Stimulated activated naive B cell treated with anti-CD40 and anti-IgM and Interleukin-4, amounts not matched to agents 10 μg/mL and 1 μg/mL and 100 μg/mL, for 72 hours (primary cell): Measurements from ENCODE around the gene HSD17B11.
"Not testable (repeated sequence)": the region's sequence is repeated elsewhere in the genome, so short reads cannot be mapped to it uniquely, and the experiment has no call there.

Experiments used
- ATAC-seq, 2 donors: fragments of 150-1000 bp; cut with Tn5 transposase; replicated peaks; 2 replicates each; pipeline ENCODE4 v1.10.0; 2021; ENCODE audit warnings: moderate library complexity in 1 of 2
- DNase-seq: peaks from one replicate; pipeline ENCODE4 v3.0.0; 2021
- H3K27ac Mint-ChIP-seq: one replicate; pipeline ENCODE4 v1.8.0; 2022; ENCODE audit warnings: mild to moderate bottlenecking, mixed read lengths
- H3K27me3 Mint-ChIP-seq, 2 donors: one replicate each; pipeline ENCODE4 v1.8.0; 2022; ENCODE audit warnings: mixed read lengths in 2 of 2
- H3K36me3 Mint-ChIP-seq, 2 donors: one replicate each; pipeline ENCODE4 v1.8.0; 2022; ENCODE audit warnings: mixed read lengths in 2 of 2, mild to moderate bottlenecking in 1 of 2
- H3K4me1 Mint-ChIP-seq, 2 donors: one replicate each; pipeline ENCODE4 v1.8.0; 2022; ENCODE audit warnings: mixed read lengths in 2 of 2, mild to moderate bottlenecking in 1 of 2
- H3K4me3 Mint-ChIP-seq, 2 donors: one replicate each; pipeline ENCODE4 v1.8.0; 2022; ENCODE audit warnings: mild to moderate bottlenecking in 2 of 2, mixed read lengths in 2 of 2, moderate library complexity in 1 of 2
- H3K9me3 Mint-ChIP-seq, 2 donors: one replicate each; pipeline ENCODE4 v1.8.0; 2022; ENCODE audit warnings: mixed read lengths in 2 of 2, mild to moderate bottlenecking in 1 of 2

HSD17B11 gene

GRCh38 chr4:87390891-87391575 is at the start of gene HSD17B11:
TSS of gene HSD17B11 (minus strand) at chr4:87391188. CDS start at chr4:87391070, 118 bp downstream.
- H3K36me3 Mint-ChIP-seq = peaks cover 10 to 21% of the 10 kb centered on the region in 2 donors
- H3K27ac Mint-ChIP-seq = peak within 1 kb of the TSS; percentile 93
- DNase-seq (peak; percentile 85), ATAC-seq (peak; percentile 99)
- peaks cover 3 to 7% of the 10 kb centered on the region in 2 donors for H3K9me3 Mint-ChIP-seq
- peak within 1 kb of the TSS; percentile 91 to 94 for H3K4me3 Mint-ChIP-seq
- peaks cover 22 to 36% of the 10 kb centered on the region in 2 donors for H3K4me1 Mint-ChIP-seq
- no peaks in the 10 kb centered on the region for H3K27me3 Mint-ChIP-seq

GRCh38 chr4:87433342-87433741 is 42.4 kb upstream of the HSD17B11 start:
- Mint-ChIP-seq H3K27ac (no peak overlapping the region), H3K27me3 (no peaks in the 10 kb centered on the region), H3K4me3 (no peak overlapping the region)

GRCh38 chr4:87430038-87430437 is 39.0 kb upstream of the HSD17B11 start:
- no peak overlapping the region for H3K27ac Mint-ChIP-seq

More at GRCh38 chr4:87433342-87433741, 42.4 kb upstream of the HSD17B11 start:
- H3K4me1 Mint-ChIP-seq = peaks cover 12 to 22% of the 10 kb centered on the region in 2 donors
- ATAC-seq (no peak), DNase-seq (no peak)
- H3K36me3 Mint-ChIP-seq = peaks cover 17 to 25% of the 10 kb centered on the region in 2 donors
- H3K9me3 Mint-ChIP-seq = no peaks in the 10 kb centered on the region

GRCh38 chr4:87428979-87429378 is 38.0 kb upstream of the HSD17B11 start:
- peaks cover 0 to 10% of the 10 kb centered on the region in 2 donors for H3K36me3 Mint-ChIP-seq
- no peak overlapping the region for H3K27ac Mint-ChIP-seq
- no peaks in the 10 kb centered on the region for H3K9me3 Mint-ChIP-seq
- ATAC-seq = no peak
- no peak for DNase-seq
- no peak overlapping the region for H3K4me3 Mint-ChIP-seq
- H3K4me1 Mint-ChIP-seq = peaks cover 12 to 34% of the 10 kb centered on the region in 2 donors
- no peaks in the 10 kb centered on the region for H3K27me3 Mint-ChIP-seq

More at GRCh38 chr4:87430038-87430437, 39.0 kb upstream of the HSD17B11 start:
- H3K4me1 Mint-ChIP-seq = peaks cover 12 to 24% of the 10 kb centered on the region in 2 donors
- H3K36me3 Mint-ChIP-seq = peaks cover 0 to 10% of the 10 kb centered on the region in 2 donors
- no peak for DNase-seq
- no peaks in the 10 kb centered on the region for H3K9me3 Mint-ChIP-seq
- no peaks in the 10 kb centered on the region for H3K27me3 Mint-ChIP-seq
- no peak overlapping the region for H3K4me3 Mint-ChIP-seq
- no peak for ATAC-seq

- ATAC-seq (no peak), DNase-seq (no peak)
- Mint-ChIP-seq H3K27ac (no peak overlapping the region), H3K36me3 (peaks cover 0 to 3% of the 10 kb centered on the region in 2 donors), H3K9me3 (no peaks in the 10 kb centered on the region), H3K4me1 (peaks cover 12 to 30% of the 10 kb centered on the region in 2 donors), H3K4me3 (no peak overlapping the region), H3K27me3 (no peaks in the 10 kb centered on the region)
These were observed 36.5 kb upstream of the HSD17B11 start for GRCh38 chr4:87427518-87427868.

GRCh38 chr4:87426865-87427517 is 36.0 kb upstream of the HSD17B11 start:
- no peaks in the 10 kb centered on the region for H3K9me3 Mint-ChIP-seq
- no peaks in the 10 kb centered on the region for H3K27me3 Mint-ChIP-seq
- no peak for ATAC-seq
- H3K4me3 Mint-ChIP-seq = no peak overlapping the region
- DNase-seq = no peak
- H3K36me3 Mint-ChIP-seq = peaks cover 2 to 3% of the 10 kb centered on the region in 2 donors
- H3K27ac Mint-ChIP-seq = no peak overlapping the region
- H3K4me1 Mint-ChIP-seq = peaks cover 12 to 27% of the 10 kb centered on the region in 2 donors

GRCh38 chr4:87425711-87426110 is 34.7 kb upstream of the HSD17B11 start:
- H3K36me3 Mint-ChIP-seq = peaks cover 2 to 3% of the 10 kb centered on the region in 2 donors
- DNase-seq (no peak), ATAC-seq (no peak)
- H3K27me3 Mint-ChIP-seq = no peaks in the 10 kb centered on the region
- no peak overlapping the region for H3K4me3 Mint-ChIP-seq
- H3K9me3 Mint-ChIP-seq = no peaks in the 10 kb centered on the region
- H3K27ac Mint-ChIP-seq = no peak overlapping the region
- H3K4me1 Mint-ChIP-seq = peaks cover 14 to 30% of the 10 kb centered on the region in 2 donors

GRCh38 chr4:87424099-87424543 is 33.1 kb upstream of the HSD17B11 start:
- Mint-ChIP-seq H3K4me1 (peaks cover 5 to 26% of the 10 kb centered on the region in 2 donors), H3K4me3 (peak overlapping the region; percentile 78 to 99)
- not testable (repeated sequence) for H3K27me3 Mint-ChIP-seq, H3K9me3 Mint-ChIP-seq, H3K27ac Mint-ChIP-seq, H3K36me3 Mint-ChIP-seq, ATAC-seq, DNase-seq

GRCh38 chr4:87423317-87424098 is 32.5 kb upstream of the HSD17B11 start:
- Mint-ChIP-seq H3K36me3 (peaks cover 0 to 2% of the 10 kb centered on the region in 2 donors), H3K27ac (peak overlapping the region; percentile 65), H3K27me3 (no peaks in the 10 kb centered on the region), H3K9me3 (no peaks in the 10 kb centered on the region), H3K4me1 (peaks cover 5 to 26% of the 10 kb centered on the region in 2 donors), H3K4me3 (peak overlapping the region; percentile 97 to 99)
- ATAC-seq = no peak
- DNase-seq = no peak

GRCh38 chr4:87422104-87423052 is 31.4 kb upstream of the HSD17B11 start, which contains the start of gene NUDT9:
TSS of gene NUDT9 (plus strand) at chr4:87422573. CDS start at chr4:87422906, 333 bp downstream.
- Mint-ChIP-seq H3K27ac (peak within 1 kb of the TSS; percentile 96), H3K4me3 (peak within 1 kb of the TSS; percentile 97 to 99), H3K9me3 (no peaks in the 10 kb centered on the region), H3K27me3 (no peaks in the 10 kb centered on the region), H3K36me3 (peaks cover 0 to 2% of the 10 kb centered on the region in 2 donors), H3K4me1 (peaks cover 5 to 26% of the 10 kb centered on the region in 2 donors)
- ATAC-seq = peak; percentile 92 to 93
- DNase-seq = peak; percentile 87

GRCh38 chr4:87420276-87420830 is 29.4 kb upstream of the HSD17B11 start:
- ATAC-seq (no peak), DNase-seq (no peak)
- Mint-ChIP-seq H3K4me1 (peaks cover 5 to 26% of the 10 kb centered on the region in 2 donors), H3K9me3 (no peaks in the 10 kb centered on the region), H3K36me3 (peaks cover 0 to 2% of the 10 kb centered on the region in 2 donors), H3K4me3 (no peak overlapping the region), H3K27me3 (no peaks in the 10 kb centered on the region), H3K27ac (no peak overlapping the region)

- DNase-seq = no peak
- H3K27ac Mint-ChIP-seq = no peak overlapping the region
- H3K4me3 Mint-ChIP-seq = no peak overlapping the region
- peaks cover 5 to 20% of the 10 kb centered on the region in 2 donors for H3K4me1 Mint-ChIP-seq
- peaks cover 0 to 2% of the 10 kb centered on the region in 2 donors for H3K36me3 Mint-ChIP-seq
- no peak for ATAC-seq
- H3K9me3 Mint-ChIP-seq = no peaks in the 10 kb centered on the region
- H3K27me3 Mint-ChIP-seq = no peaks in the 10 kb centered on the region
These were observed 28.7 kb upstream of the HSD17B11 start for GRCh38 chr4:87419578-87420249.

GRCh38 chr4:87418410-87418809 is 27.4 kb upstream of the HSD17B11 start:
- not testable (repeated sequence) for DNase-seq, H3K27ac Mint-ChIP-seq, H3K27me3 Mint-ChIP-seq, H3K36me3 Mint-ChIP-seq, H3K4me1 Mint-ChIP-seq, H3K4me3 Mint-ChIP-seq, ATAC-seq, H3K9me3 Mint-ChIP-seq
